ENCODE data around the gene KLHDC8B.
"Not testable (repeated sequence)": the region's sequence is repeated elsewhere in the genome, so short reads cannot be mapped to it uniquely, and the experiment has no call there.

KLHDC8B gene

DNA sequence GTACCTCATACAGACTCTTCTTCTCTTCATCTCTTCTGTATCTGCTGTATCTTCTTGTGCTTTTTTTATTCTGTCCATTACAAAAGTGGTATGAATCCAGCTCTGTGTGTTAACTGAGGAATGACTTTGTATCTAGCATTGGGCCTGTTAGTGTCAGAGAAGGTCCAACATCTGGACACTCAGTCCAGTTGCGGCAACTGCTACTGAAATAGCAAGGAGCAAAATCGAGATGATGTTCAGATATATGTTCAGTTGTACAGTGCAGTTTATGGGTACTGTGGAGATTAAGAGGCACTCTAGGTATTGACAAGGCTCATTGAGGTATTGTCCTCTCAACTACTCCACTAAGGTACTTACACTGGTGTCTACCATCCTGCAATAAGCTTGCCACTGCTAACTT is 42.6 kb downstream of the KLHDC8B start:
- TF ChIP-seq, protein P1, sequence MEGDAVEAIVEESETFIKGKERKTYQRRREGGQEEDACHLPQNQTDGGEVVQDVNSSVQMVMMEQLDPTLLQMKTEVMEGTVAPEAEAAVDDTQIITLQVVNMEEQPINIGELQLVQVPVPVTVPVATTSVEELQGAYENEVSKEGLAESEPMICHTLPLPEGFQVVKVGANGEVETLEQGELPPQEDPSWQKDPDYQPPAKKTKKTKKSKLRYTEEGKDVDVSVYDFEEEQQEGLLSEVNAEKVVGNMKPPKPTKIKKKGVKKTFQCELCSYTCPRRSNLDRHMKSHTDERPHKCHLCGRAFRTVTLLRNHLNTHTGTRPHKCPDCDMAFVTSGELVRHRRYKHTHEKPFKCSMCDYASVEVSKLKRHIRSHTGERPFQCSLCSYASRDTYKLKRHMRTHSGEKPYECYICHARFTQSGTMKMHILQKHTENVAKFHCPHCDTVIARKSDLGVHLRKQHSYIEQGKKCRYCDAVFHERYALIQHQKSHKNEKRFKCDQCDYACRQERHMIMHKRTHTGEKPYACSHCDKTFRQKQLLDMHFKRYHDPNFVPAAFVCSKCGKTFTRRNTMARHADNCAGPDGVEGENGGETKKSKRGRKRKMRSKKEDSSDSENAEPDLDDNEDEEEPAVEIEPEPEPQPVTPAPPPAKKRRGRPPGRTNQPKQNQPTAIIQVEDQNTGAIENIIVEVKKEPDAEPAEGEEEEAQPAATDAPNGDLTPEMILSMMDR (IDR thresholded peaks at IDR 0.05; ENCODE audit: extremely low read depth, missing control alignments): no peak
- DNase-seq (ENCODE audit: low spot score): no peak

DNA sequence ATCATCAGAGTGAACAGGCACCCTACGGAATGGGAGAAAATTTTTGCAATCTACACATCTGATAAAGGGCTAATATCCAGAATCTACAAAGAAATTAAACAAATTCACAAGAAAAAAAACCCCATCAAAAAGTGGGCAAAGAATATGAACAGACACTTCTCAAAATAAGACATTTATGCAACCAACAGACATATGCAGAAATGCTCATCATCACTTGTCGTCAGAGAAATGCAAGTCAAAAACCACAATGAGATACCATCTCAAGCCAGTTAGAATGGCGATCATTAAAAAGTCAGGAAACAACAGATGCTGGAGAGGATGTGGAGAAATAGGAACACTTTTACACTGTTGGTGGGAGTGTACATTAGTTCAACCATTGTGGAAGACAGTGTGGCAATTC is 45.3 kb downstream of the KLHDC8B start:
- DNase-seq (ENCODE audit: low spot score): not testable (repeated sequence)

DNA sequence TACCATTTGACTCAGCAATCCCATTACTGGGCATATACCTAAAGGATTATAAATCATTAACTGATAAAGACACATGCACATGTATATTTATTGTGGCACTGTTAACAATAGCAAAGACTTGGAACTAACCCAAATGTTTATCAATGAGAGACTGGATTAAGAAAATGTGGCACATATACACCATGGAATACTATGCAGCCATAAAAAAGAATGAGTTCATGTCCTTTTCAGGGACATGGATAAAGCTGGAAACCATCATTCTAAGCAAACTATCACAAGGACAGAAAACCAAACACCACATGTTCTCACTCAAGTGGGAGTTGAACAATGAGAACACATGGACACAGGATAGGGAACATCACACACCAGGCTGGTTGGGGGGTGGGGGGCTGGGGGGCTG is 45.7 kb downstream of the KLHDC8B start:
- DNase-seq (ENCODE audit: low spot score): not testable (repeated sequence)

DNA sequence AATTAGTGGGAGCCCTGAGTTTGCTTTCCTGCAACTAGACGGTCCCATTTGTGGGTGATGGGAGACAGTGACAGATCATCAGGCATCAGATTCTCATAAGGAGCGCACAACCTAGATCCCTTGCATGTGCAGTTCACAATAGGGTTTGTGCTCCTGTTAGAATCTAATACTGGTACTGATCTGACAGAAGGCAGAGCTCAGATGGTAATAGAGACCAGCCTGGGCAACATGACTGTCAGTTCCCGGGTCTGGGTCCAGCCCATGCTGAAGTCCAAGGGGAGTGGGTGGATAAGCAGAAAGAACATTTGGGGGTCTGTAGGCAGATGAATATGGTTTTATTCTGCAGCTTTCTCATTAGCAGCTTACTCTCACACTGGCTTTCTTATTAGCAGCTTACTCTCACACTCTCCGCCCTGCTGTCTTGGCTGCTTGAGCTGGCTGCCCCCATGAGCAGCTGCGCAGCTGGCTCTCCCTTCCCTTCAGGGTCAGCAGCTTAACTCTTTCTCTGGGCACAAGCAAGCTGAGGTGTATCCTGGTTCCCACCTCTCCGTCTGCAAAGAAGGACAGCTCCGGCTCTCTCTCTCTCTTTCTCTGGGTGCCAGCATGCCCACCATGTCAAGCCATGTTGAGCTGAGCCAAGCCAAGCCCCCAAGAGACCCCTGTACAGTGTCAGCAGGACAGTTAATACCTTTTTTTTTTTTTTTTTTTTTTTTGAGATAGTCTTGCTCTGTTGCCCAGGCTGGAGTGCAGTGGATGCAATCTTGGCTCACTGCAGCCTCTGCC is 46.5 kb downstream of the KLHDC8B start:
- TF ChIP-seq, protein P1 (IDR thresholded peaks at IDR 0.05; ENCODE audit: extremely low read depth, missing control alignments): no peak
- DNase-seq (ENCODE audit: low spot score): no peak

DNA sequence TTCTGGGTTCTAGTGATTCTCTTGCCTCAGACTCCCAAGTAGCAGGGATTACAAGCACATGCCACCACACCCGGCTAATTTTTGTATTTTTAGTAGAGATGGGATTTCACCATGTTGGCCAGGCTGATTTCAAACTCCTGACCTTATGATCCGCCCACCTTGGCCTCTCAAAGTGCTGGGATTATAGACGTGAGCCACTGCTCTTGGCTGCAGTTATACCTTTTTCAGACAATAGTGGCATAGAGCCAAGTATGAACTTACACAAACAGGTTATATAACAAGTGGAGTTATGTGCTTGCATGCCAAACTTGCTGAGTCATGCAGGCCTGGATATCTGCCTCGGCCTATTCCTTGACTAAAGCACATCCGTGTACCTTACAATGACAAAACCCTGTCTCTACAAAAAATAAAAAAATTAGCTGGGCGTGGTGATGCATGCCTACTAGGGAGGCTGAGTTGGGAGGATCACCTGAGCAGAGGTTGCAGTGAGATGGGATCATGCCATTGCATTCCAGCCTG is 47.1 kb downstream of the KLHDC8B start:
- DNase-seq (ENCODE audit: low spot score): not testable (repeated sequence)

DNA sequence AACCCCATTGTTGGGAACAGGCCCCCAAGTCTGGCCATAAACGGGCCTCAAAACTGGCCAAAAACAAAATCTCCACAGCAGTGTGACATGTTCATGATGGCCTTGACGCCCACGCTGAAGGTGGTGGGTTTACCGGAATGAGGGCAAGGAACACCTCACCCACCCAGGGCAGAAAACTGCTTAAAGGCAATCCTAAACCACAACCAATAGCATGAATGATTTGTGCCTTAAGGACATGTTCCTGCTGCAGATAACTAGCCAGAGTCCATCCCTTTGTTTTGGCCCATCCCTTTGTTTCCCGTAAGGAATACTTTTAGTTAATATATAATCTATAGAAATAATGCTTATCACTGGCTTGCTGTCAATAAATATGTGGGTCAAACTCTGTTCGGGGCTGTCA is 47.7 kb downstream of the KLHDC8B start:
- TF ChIP-seq, protein P1 (IDR thresholded peaks at IDR 0.05; ENCODE audit: extremely low read depth, missing control alignments): no peak

DNA sequence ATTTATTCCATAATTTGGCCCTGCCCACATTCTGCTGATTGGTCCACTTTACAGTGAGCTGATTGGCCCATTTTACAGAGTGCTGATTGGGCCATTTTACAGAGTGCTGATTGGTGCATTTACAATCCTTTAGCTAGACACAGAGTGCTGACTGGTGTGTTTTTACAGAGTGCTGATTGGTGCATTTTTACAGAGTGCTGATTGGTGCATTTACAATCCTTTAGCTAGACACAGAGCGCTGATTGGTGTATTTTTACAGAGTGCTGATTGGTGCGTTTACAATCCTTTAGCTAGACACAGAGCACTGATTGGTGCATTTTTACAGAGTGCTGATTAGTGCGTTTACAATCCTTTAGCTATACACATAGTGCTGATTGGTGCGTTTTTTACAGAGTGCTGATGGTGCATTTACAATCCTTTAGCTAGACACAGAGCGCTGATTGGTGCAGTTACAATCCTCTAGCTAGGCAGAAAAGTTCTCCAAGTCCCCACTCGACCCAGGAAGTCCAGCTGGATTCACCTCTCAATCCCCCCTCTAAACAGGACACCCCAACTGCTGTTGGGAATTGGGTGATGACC is 49.7 kb downstream of the KLHDC8B start:
- DNase-seq (ENCODE audit: low spot score): not testable (repeated sequence)

More for the DNA sequence above, 47.7 kb downstream of the KLHDC8B start:
- DNase-seq (ENCODE audit: low spot score): no peak

DNA sequence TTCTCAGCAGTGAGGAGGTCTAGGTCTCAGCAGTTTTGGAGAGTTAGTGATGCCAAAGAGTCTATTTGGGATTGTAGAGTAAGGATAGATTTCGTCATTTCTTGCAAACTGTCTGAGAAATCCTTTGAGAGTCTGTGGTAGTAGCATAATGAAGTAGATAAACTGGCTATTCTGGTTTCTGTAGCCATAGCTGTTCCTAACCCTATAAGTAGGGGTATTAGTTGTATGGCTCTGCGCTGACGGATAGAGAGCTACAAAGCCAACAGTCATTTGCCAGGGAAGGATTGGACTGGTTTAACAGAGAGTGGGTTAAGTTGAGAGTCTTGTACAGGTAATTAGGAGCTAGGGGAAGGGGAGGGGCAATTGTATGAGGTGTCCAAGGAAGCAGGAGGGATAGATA is 50.6 kb downstream of the KLHDC8B start:
- TF ChIP-seq, protein P1 (IDR thresholded peaks at IDR 0.05; ENCODE audit: extremely low read depth, missing control alignments): no peak
- no peak for DNase-seq (ENCODE audit: low spot score)

Measured in GM20000 (cell line).